Measurements from ENCODE around the gene ITGA5. TPM values are rescaled to one million over a fixed set of nuclear protein-coding genes. Genes with fewer than 3 reads are reported as not detected.

ITGA5 gene
- total and polyA plus RNA-seq, 10 donors, result 7.0 to 44.9 (median 28.2) TPM

GRCh38 chr12:54359762-54360351 lies 59.2 kb downstream of the ITGA5 start:
- Histone ChIP-seq H3K4me3 (peak overlapping the region; percentile 50 to 74 (median 60)), H3K27me3 (replicated peaks in 1 of 7) (no peaks in the 10 kb centered on the region), H3K4me1 (peaks cover 7 to 75% (median 32%) of the 10 kb centered on the region in 6 donors), H3K27ac (peak overlapping the region; percentile 73 to 89 (median 86)), H3K36me3 (peaks cover 0 to 15% (median 0%) of the 10 kb centered on the region in 6 donors), H3K9me3 (no peaks in the 10 kb centered on the region)
- DNase-seq, result no peak
- TF ChIP-seq POLR2A (IDR thresholded peaks at IDR 0.05), result no peak
- intact Hi-C loops (cut with DNase I; ENCODE audit: low total_unique reads), result loop anchor here (10.0 kb wide), 2 partner anchors 105 to 145 kb away; no protein-coding TSS in a partner anchor
- WGBS, 5 donors, result 49 to 63% (median 57%) methylated on average over 9 of the region's 9 CpGs

GRCh38 chr12:54358945-54359761 lies 59.9 kb downstream of the ITGA5 start:
- H3K27me3 ChIP-seq (replicated peaks in 1 of 7), result no peaks in the 10 kb centered on the region
- no peaks in the 10 kb centered on the region for H3K9me3 ChIP-seq
- WGBS, 5 donors, result 0 to 2% (median 1%) methylated on average over 39 to 40 of the region's 40 CpGs
- intact Hi-C loops (cut with DNase I; ENCODE audit: low total_unique reads), result no loop called here
- peak; percentile 66 to 79 (median 72) for TF ChIP-seq POLR2AphosphoS5 (IDR thresholded peaks at IDR 0.05)
- TF ChIP-seq POLR2A (IDR thresholded peaks at IDR 0.05), result no peak
- peak in 4 of 11 experiments; percentile 10 to 26 (median 12) for TF ChIP-seq CTCF (IDR thresholded peaks at IDR 0.05 in 8 of 11, conservative IDR thresholded peaks at IDR 0.05 in 3 of 11)
- peaks cover 0 to 16% (median 0%) of the 10 kb centered on the region in 6 donors for H3K36me3 ChIP-seq
- peak overlapping the region; percentile 73 to 89 (median 86) for H3K27ac ChIP-seq
- peaks cover 7 to 68% (median 28%) of the 10 kb centered on the region in 6 donors for H3K4me1 ChIP-seq
- H3K4me3 ChIP-seq, result peak overlapping the region; percentile 50 to 74 (median 60)
- peak; percentile 95 for DNase-seq

- WGBS, 5 donors, result 4 to 12% (median 7%) methylated on average over 15 of the region's 15 CpGs
- Histone ChIP-seq H3K9me3 (no peaks in the 10 kb centered on the region), H3K27me3 (replicated peaks in 1 of 7) (no peaks in the 10 kb centered on the region), H3K27ac (peak overlapping the region; percentile 66 to 89 (median 86)), H3K4me1 (peaks cover 7 to 60% (median 27%) of the 10 kb centered on the region in 6 donors), H3K36me3 (peaks cover 0 to 20% (median 0%) of the 10 kb centered on the region in 6 donors), H3K4me3 (peak overlapping the region; percentile 50 to 74 (median 60))
- TF ChIP-seq CTCF (IDR thresholded peaks at IDR 0.05 in 8 of 11, conservative IDR thresholded peaks at IDR 0.05 in 3 of 11) (no peak), POLR2A (IDR thresholded peaks at IDR 0.05) (no peak), POLR2AphosphoS5 (IDR thresholded peaks at IDR 0.05) (no peak)
- no peak for DNase-seq
- intact Hi-C loops (cut with DNase I; ENCODE audit: low total_unique reads), result no loop called here
Measured at GRCh38 chr12:54358191-54358944, 60.7 kb downstream of the ITGA5 start.

GRCh38 chr12:54357506-54358190 lies 61.4 kb downstream of the ITGA5 start:
- H3K27me3 ChIP-seq (replicated peaks in 1 of 7), result no peaks in the 10 kb centered on the region
- TF ChIP-seq POLR2A (IDR thresholded peaks at IDR 0.05) (no peak), POLR2AphosphoS5 (IDR thresholded peaks at IDR 0.05) (no peak), CTCF (IDR thresholded peaks at IDR 0.05 in 8 of 11, conservative IDR thresholded peaks at IDR 0.05 in 3 of 11) (no peak)
- no peaks in the 10 kb centered on the region for H3K9me3 ChIP-seq
- H3K4me3 ChIP-seq, result peak overlapping the region in 2 of 8 donors; percentile 69 to 74
- H3K27ac ChIP-seq, result peak overlapping the region in 5 of 8 donors; percentile 73 to 87 (median 86)
- H3K36me3 ChIP-seq, result peaks cover 0 to 25% (median 0%) of the 10 kb centered on the region in 6 donors
- no peak for DNase-seq
- peaks cover 7 to 57% (median 25%) of the 10 kb centered on the region in 6 donors for H3K4me1 ChIP-seq
- intact Hi-C loops (cut with DNase I; ENCODE audit: low total_unique reads), result no loop called here
- WGBS, 5 donors, result 51 to 76% (median 71%) methylated on average over 2 of the region's 2 CpGs

All from spleen (tissue), 11 donors.